Keratinocyte (primary cell): ENCODE measurements around the gene ZNF689. TPM values are rescaled to one million over a fixed set of nuclear protein-coding genes. Genes with fewer than 3 reads are reported as not detected.
A peak's percentile ranks its signal among the peaks of the same experiment; 100 is the strongest.

Source experiments
- DNase-seq: peaks from one replicate; pipeline ENCODE4 v3.0.0-alpha.2; 2011; ENCODE audit warnings: low read depth, missing footprints, low spot score
- FAIRE-seq: peaks from 2 replicates; lab custom pipeline; 2011; peaks lifted over from hg19 to GRCh38; lab: Jason Lieb, UNC
- H2AFZ ChIP-seq: 2 replicates; pipeline ENCODE4 v1.6.0; 2012; ENCODE audit warnings: low read length, control low read depth, inconsistent platforms; ENCODE audit not compliant: control insufficient read depth
- H3K27ac ChIP-seq: 2 replicates; pipeline ENCODE4 v1.5.1; 2011; ENCODE audit warnings: low read length; ENCODE audit not compliant: control insufficient read depth, insufficient read depth
- H3K27me3 ChIP-seq: 3 replicates; pipeline ENCODE4 v1.6.0; 2011; ENCODE audit warnings: low read length; ENCODE audit not compliant: control insufficient read depth, insufficient read depth; ENCODE audit errors: extremely low read depth
- H3K36me3 ChIP-seq, 2 experiments: 2 replicates in 1 of 2; 3 replicates in 1 of 2; pipeline ENCODE4 v1.5.1; 2011; ENCODE audit warnings: low read length in 2 of 2, mild to moderate bottlenecking in 1 of 2; ENCODE audit not compliant: control insufficient read depth in 2 of 2, insufficient read depth in 2 of 2; ENCODE audit errors: extremely low read depth in 1 of 2
- H3K4me1 ChIP-seq: 3 replicates; pipeline ENCODE4 v1.5.1; 2011; ENCODE audit warnings: low read length; ENCODE audit not compliant: control insufficient read depth, insufficient read depth; ENCODE audit errors: extremely low read depth
- H3K4me2 ChIP-seq: 3 replicates; pipeline ENCODE4 v1.6.0; 2011; ENCODE audit warnings: low read depth, low read length; ENCODE audit not compliant: control insufficient read depth, insufficient read depth; ENCODE audit errors: extremely low read depth
- H3K4me3 ChIP-seq, 3 experiments: fragments of 200-600 bp in 1 of 3; sonication (generic) in 1 of 3; 2 replicates in 2 of 3; 3 replicates in 1 of 3; pipeline ENCODE4 v1.5.1; 2011 to 2016; ENCODE audit warnings: low read length in 3 of 3, mild to moderate bottlenecking in 3 of 3, control low read depth in 2 of 3, inconsistent platforms in 1 of 3, low read depth in 1 of 3, mixed read lengths in 1 of 3, mixed run types in 1 of 3, moderate library complexity in 1 of 3; ENCODE audit not compliant: control insufficient read depth in 2 of 3, insufficient read depth in 2 of 3; ENCODE audit errors: extremely low read depth in 1 of 3
- H3K79me2 ChIP-seq: 2 replicates; pipeline ENCODE4 v1.6.0; 2012; ENCODE audit warnings: low read length; ENCODE audit not compliant: control insufficient read depth, insufficient read depth
- H3K9ac ChIP-seq: 3 replicates; pipeline ENCODE4 v1.6.0; 2011; ENCODE audit warnings: low read length; ENCODE audit not compliant: control insufficient read depth, insufficient read depth; ENCODE audit errors: extremely low read depth
- H3K9me1 ChIP-seq: 3 replicates; pipeline ENCODE4 v1.6.0; 2011; ENCODE audit warnings: low read length; ENCODE audit not compliant: control insufficient read depth, insufficient read depth; ENCODE audit errors: extremely low read depth
- H3K9me3 ChIP-seq: 2 replicates; pipeline ENCODE4 v1.5.1; 2012; ENCODE audit warnings: low read depth, low read length; ENCODE audit not compliant: control insufficient read depth
- H4K20me1 ChIP-seq: 3 replicates; pipeline ENCODE4 v1.6.0; 2011; ENCODE audit warnings: low read length; ENCODE audit not compliant: control insufficient read depth, insufficient read depth; ENCODE audit errors: extremely low read depth
- EZH2 ChIP-seq: IDR thresholded peaks from one replicate; pipeline ENCODE4 v1.6.1; 2012; ENCODE audit warnings: inconsistent platforms, mild to moderate bottlenecking, low read length, moderate library complexity
- dilution Hi-C: fragments of 300-500 bp; cut with MboI; formaldehyde crosslinking; loops from one replicate; pipeline ENCODE4 v1.7.0; 2020; ENCODE audit warnings: low sequenced_read_pairs; ENCODE audit not compliant: extremely low pct_ligation_motif_present
- polyA plus RNA-seq, 5 experiments: library from polyadenylated mRNA; depleted of rRNA in 3 of 5; stranded (reverse) in 3 of 5; stranded (forward) in 1 of 5; unstranded in 1 of 5; fragments of >200 nt; gene quantifications; 1 replicate in 1 of 5; 2 replicates in 3 of 5; 3 replicates in 1 of 5; pipeline versions ENCODE4 v1.2.1 to v1.2.3, GENCODE V29; 2011 to 2012; ENCODE audit warnings: missing spikeins in 2 of 5, low read depth in 1 of 5, low replicate concordance in 1 of 5
- TF ChIP-seq, protein P1 (sequence below), 3 experiments: IDR thresholded peaks in 1 of 3; conservative IDR thresholded peaks in 1 of 3; optimal IDR thresholded peaks in 1 of 3; 2 replicates in 2 of 3; 3 replicates in 1 of 3; pipeline versions ENCODE3 to v1.5.1; 2011; ENCODE audit warnings: low read length in 3 of 3, mild to moderate bottlenecking in 3 of 3, moderate library complexity in 2 of 3, control low read depth in 1 of 3, inconsistent platforms in 1 of 3; ENCODE audit not compliant: insufficient read depth in 2 of 3; ENCODE audit errors: extremely low read depth in 1 of 3

The ZNF689 gene
- polyA plus RNA-seq, 1 donor (not counting 4 experiments of a cell fraction or from before 2014, with no cell fraction given): 3.3 TPM

DNA sequence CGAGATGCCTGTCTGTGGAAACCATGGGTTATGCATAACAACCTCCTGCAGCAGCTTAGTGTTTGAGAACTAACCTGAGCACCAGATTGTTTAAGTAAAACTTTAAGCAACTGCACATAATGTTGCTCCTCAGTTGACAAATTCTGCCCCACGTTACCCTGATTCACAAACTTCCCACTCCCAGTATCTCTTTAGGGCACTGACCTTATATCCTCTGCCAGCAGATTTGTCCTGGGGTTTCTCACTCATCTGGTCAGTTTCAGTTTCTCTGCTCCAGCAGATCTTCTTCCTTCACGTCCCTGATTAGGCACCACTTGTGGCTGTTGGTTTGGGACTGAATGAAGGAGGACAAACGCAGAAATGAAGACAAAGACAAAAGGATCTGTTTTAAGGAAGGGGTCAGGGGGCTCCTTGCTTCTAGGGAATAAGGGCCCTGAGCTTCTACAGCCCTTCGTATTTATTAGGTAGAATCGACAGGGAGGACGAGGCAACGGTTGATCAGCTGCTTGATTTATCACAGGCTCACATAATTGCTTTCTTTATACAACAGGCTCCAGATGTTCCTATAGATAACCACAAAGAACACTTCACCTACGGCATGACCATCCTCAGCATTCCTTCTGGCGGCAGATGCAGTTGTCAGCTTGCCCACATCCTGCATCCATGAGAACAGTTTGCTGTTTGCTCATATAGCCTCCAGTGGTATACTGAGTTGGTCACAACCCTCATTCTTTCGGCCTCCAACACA, 13.5 kb upstream of the ZNF689 start:
- Histone ChIP-seq H3K9me3 (peaks cover 7% of the 10 kb centered on the region), H3K4me3 (no peak overlapping the region), H3K4me2 (peak overlapping the region; percentile 19), H3K79me2 (no peaks in the 10 kb centered on the region), H3K36me3 (no peaks in the 10 kb centered on the region), H4K20me1 (no peaks in the 10 kb centered on the region), H3K4me1 (peaks cover 11% of the 10 kb centered on the region), H3K27ac (peak overlapping the region; percentile 63), H3K27me3 (no peaks in the 10 kb centered on the region), H3K9ac (no peak overlapping the region), H2AFZ (no peak overlapping the region), H3K9me1 (no peaks in the 10 kb centered on the region)
- peak; percentile 67 for FAIRE-seq
- TF ChIP-seq EZH2: no peak
- TF ChIP-seq, protein P1, sequence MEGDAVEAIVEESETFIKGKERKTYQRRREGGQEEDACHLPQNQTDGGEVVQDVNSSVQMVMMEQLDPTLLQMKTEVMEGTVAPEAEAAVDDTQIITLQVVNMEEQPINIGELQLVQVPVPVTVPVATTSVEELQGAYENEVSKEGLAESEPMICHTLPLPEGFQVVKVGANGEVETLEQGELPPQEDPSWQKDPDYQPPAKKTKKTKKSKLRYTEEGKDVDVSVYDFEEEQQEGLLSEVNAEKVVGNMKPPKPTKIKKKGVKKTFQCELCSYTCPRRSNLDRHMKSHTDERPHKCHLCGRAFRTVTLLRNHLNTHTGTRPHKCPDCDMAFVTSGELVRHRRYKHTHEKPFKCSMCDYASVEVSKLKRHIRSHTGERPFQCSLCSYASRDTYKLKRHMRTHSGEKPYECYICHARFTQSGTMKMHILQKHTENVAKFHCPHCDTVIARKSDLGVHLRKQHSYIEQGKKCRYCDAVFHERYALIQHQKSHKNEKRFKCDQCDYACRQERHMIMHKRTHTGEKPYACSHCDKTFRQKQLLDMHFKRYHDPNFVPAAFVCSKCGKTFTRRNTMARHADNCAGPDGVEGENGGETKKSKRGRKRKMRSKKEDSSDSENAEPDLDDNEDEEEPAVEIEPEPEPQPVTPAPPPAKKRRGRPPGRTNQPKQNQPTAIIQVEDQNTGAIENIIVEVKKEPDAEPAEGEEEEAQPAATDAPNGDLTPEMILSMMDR (optimal IDR thresholded peaks at IDR 0.05 in 1 of 3, IDR thresholded peaks at IDR 0.05 in 1 of 3, conservative IDR thresholded peaks at IDR 0.05 in 1 of 3; ENCODE audit: extremely low read depth in 1 of 3, insufficient read depth in 2 of 3, low read length in 3 of 3): no peak
- dilution Hi-C loops: no loop called here
- DNase-seq: no peak

- dilution Hi-C loops: no loop called here
- no peak for FAIRE-seq
- no peaks in the 10 kb centered on the region for H3K79me2 ChIP-seq
- no peak for DNase-seq
- H3K9me3 ChIP-seq: peaks cover 7% of the 10 kb centered on the region
- H3K4me2 ChIP-seq: no peak overlapping the region
- no peaks in the 10 kb centered on the region for H3K9me1 ChIP-seq
- no peak overlapping the region for H3K9ac ChIP-seq
- H3K27me3 ChIP-seq: no peaks in the 10 kb centered on the region
- TF ChIP-seq, protein P1 (optimal IDR thresholded peaks at IDR 0.05 in 1 of 3, IDR thresholded peaks at IDR 0.05 in 1 of 3, conservative IDR thresholded peaks at IDR 0.05 in 1 of 3; ENCODE audit: extremely low read depth in 1 of 3, insufficient read depth in 2 of 3, low read length in 3 of 3): no peak
- TF ChIP-seq EZH2: no peak
- peaks cover 11% of the 10 kb centered on the region for H3K4me1 ChIP-seq
- no peak overlapping the region for H2AFZ ChIP-seq
- H3K27ac ChIP-seq: no peak overlapping the region
- H3K36me3 ChIP-seq: no peaks in the 10 kb centered on the region
- H3K4me3 ChIP-seq: no peak overlapping the region
- no peaks in the 10 kb centered on the region for H4K20me1 ChIP-seq
Measured at GRCh38 chr16:30622455-30623032, 12.4 kb upstream of the ZNF689 start.
